NK-92 (cell line): ENCODE data around the gene KRTAP6-3.

Source experiments
- DNase-seq: peaks from one replicate; lab custom pipeline; 2025; ENCODE audit not compliant: unreplicated experiment; lab: John Stamatoyannopoulos, UW

The KRTAP6-3 gene, protein sequence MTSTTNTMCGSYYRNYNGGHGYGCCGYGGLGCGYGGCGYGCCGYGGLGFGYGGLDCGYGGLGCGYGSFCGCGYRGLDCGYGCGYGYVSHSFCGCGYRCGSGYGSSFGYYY

DNA sequence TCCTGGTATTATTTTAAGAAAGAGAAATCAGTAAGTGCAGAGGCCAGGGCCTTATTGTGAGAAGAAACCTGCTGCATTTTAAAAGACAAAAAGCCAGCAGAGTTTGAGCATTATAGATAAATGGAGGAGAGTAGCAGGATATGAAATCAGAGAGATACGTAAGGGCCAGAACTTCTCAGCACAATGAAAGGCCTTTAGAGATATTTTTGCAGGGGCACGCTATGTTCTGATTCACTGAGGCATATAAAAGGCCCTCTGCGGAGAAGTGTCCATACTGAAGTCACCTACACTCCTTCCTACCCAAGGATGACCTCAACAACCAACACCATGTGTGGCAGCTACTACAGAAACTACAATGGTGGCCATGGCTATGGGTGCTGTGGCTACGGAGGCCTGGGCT, at the start of gene KRTAP6-3:
Gene KRTAP6-3, plus strand, starts transcription at position 301 of the 400 bp plus-strand sequence. Its CDS starts 6 bp downstream, at position 307.
- DNase-seq, result no peak

DNA sequence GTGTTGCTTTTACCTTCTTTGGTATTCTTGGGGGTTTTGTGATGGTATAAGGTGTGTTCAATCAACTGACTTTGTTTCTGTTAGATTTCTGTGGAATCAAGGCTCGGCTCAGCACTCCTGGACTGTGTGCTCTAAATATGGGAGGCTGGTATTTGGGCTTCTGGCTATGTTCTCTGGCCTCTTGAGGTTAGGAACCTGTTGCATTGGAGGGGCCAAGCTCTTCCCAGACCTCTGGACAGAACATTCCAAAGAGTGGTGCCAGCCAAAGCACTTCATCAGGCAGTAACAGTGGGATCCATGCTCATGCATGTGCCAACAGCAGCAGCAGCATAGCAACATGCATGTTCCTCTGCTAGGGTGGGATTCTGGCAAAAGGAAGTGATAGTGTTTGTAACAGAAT, 39.5 kb upstream of the KRTAP6-3 start:
- no peak for DNase-seq

DNA sequence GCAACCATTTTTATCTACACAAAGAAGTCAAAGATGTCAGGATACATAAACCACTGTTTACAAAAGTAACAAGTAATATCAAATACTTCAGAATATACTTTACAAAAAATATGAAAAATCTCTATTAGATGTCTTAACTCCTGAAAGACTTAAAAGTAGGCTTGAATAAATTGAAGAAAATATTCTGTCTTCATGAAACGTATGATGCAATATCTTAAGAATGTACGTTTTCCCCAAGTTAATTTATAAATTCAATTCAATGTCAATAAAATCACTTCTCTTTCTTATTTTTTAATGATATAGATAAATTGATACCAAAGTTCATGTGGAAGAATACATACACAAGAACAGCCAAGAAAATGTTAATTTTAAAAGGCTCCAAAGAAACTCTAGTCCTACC, 37.1 kb upstream of the KRTAP6-3 start:
- no peak for DNase-seq

DNA sequence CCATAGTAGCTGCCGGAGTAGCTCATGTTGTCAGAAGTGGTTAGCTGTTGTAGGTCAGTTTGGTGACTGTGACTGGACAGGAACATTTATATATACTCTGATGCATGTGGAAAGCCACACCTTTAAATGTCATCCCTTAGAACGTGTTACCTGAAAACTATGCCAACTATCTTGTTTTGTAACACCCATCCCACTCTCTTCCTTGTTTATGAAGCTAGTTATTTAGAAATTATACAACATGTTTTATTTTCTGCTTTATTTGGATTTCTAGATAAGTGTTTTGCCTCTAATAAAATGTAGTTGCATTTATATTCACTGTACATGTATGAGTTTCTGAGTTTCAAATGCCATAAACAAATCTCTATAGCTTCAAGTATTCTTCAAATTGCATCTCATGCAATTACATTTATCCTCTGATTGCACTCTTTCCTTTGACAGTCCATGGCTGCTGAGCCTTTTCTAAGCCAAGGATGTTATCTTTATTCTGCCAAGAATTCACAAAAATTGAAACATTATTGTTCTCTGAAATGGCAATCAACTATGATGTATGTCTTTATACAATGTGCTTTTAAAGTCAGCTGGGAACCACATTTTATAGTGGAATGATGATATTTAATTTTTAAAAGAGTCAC, 30.9 kb upstream of the KRTAP6-3 start, which contains the start of gene KRTAP19-7:
Gene KRTAP19-7, minus strand, starts transcription at position 51 of the 632 bp plus-strand sequence. Its CDS starts 25 bp downstream, at position 26.
- no peak for DNase-seq

DNA sequence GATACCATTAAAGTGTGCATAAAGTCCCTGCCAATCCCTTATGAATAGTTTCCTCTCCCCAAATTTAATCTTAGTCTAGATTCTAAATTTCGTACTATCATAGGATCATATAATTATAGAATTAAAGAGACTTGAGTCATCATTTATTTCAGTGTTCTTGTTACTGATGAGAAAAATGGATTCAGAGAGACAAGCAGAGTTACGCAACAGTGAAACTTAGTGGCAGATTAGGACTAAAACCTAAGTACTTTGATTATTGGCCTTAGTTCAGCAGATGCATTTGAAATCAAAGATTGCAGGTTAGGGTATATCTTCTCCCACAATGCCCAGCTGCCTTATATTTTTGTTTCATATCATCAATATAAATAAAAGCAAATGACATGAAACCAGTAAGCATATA, 30.3 kb upstream of the KRTAP6-3 start:
- DNase-seq, result no peak

DNA sequence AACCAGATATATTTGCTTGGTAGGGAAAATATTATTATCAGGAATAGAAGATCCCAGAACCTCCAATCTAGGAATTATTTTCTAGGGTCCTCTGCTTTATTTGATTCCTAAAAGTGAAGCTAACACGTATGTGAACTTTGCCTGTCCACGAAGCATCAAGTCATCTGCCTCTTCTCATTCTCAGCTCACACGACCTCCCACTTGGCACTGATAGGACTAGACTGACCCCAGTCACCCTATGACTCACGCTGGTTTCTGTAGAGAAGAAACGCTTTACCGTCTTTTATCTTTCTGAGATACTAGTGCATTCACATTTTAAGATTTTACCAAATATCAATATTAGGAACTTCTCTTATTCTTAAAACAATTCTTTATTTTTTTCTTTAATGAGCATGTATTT, 29.2 kb upstream of the KRTAP6-3 start:
- DNase-seq, result no peak

DNA sequence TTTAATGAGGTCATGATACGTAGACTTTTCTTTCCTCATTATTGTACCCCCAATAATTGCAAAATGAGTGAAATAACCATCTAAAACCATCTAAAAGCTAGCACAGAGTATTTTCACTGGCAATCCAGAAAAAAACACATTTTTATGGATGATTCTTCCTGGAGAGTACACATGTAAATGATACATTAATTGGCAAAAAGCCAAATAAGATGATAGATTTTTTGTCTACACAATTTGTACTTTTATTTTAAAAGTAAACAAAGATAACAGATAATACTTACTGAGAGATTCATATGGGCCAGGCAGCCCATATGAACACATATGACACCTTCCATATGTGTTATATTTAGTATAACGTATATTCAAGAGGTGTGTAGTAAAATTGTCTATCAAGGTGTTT, 28.6 kb upstream of the KRTAP6-3 start:
- DNase-seq, result no peak

DNA sequence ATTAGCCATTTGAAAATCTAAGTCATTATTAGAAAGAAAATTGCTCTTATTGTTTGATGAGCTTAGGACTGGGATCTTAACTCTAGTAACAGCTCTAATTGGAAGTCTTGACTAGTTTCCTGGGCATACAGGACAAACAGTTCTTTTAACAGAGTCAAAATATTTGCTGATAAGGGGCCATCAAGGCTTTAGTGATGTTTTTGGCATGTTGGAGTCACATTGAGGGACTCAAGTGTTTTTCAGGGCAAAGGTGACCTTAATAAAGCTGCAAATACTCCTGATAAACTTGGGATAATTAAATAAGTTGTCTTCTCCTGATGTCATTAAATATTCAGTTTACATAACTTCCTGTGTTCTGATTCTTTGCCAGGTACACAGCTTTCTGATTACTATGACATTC, 24.6 kb upstream of the KRTAP6-3 start:
- no peak for DNase-seq

DNA sequence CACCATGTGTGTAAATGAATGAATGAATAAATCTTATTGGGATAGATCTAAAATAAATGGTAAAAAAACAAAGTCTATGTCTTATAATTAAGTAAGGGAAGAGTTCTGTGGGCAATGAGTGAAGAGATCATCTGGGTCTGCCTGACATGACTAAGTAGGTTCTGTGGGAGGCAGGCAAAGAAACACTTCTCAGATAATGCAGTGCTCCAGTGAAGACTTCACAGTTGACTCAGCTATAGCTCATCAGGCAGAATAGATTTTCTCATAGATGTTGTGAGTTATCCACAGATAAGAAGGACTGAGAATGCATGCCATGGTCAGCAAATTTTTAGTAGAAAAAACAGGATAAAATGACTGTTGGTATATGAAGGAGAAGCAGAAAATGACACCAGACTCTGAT, 14.5 kb upstream of the KRTAP6-3 start:
- no peak for DNase-seq

DNA sequence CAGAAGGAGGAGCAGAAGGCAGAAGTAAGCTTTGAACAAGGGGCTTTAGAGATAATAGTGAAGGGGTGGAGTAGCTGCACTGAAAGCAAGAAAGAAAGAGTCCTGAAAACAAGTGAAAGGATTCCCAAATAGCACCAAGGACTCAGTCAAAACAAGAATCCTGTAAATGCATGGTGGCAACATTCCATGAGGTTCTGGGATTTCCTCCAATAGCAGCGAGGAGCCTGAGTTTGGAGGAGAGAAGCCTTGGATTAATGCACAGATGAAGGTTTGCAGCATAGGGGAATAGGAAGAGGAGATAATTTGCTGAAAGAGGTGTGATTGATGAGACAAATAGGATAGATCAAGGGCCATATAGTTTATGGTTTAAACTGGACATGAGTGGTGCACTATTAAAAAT, 12.9 kb upstream of the KRTAP6-3 start:
- no peak for DNase-seq

DNA sequence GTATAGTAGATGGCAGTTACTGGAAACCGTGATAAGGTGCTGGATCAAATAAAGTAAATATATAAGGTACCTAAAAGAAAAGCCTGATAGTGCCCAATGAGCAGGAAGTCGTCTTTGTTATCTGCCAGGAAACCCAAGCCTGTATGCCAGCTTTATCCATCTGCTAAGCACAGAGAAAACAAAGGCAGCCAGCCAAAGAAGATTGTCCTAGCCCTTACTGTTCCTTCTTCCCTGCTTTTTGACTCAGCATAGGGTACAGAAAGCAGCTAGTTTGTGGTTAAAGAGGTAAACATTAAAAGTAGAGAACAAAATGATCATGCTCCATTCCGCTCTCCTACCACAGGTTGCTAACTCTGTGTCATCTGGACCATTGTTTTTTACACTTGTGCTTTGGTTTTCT, 12.1 kb upstream of the KRTAP6-3 start:
- DNase-seq, result no peak

DNA sequence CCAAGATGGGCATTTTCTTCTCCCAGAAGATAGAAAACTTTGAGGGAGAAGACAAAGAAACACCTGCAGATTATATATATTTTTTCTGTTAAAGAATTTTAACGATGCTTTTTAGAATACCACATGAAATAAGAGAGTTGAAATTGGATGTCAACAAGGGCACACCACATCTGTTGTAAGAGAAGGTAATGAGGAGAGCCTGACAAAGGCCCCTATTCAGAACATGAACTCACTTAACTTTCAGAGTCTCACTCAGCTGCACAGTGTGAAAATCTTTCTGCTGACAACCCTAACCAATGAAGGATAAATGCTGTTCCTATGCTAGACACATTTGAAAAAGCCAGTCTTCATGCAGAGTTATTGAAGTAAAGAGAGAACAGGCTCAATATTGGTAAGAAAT, 9.4 kb upstream of the KRTAP6-3 start:
- DNase-seq, result no peak

DNA sequence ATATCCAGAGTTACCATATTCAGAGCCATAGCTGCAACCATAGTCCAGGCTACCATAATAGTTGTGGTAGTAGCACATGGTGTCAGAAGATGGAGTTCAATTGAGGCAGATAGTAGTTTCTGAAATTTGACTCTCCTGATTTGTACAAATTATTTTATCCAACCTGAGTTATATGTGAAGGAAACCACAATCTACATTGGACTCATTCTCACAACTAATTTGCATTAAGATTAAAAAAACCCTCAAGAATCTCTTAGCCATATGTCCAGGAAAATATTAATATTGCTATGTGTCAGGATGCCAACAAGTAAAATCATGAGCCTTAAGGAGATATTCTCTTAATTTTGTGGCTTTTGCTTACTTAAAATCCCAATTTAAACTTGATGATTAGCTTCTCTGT, 1.9 kb upstream of the KRTAP6-3 start, which contains the start of gene KRTAP22-2:
Gene KRTAP22-2, minus strand, starts transcription at position 101 of the 400 bp plus-strand sequence.
- DNase-seq, result no peak

DNA sequence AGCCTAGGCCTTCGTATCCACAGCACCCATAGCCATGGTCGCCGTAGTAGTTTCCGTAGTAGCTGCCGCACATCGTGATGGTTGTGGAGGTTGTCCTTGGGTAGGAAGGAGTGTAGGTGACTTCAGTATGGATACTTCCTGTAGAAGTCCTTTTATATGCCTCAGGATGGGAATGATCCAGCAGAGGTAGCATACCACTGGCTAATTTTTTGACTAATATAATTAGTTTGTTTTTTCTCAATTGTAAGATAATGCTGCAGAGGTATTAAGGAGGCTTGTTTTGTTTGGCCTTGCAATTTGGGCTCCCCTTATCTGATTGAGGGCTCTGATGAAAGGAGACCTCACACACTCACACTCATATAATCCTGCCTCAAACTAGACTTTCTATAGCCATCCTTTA, 6.6 kb downstream of the KRTAP6-3 start, which contains the start of gene KRTAP6-2:
Gene KRTAP6-2, minus strand, starts transcription at position 101 of the 400 bp plus-strand sequence. Its CDS starts 28 bp downstream, at position 73.
- no peak for DNase-seq

DNA sequence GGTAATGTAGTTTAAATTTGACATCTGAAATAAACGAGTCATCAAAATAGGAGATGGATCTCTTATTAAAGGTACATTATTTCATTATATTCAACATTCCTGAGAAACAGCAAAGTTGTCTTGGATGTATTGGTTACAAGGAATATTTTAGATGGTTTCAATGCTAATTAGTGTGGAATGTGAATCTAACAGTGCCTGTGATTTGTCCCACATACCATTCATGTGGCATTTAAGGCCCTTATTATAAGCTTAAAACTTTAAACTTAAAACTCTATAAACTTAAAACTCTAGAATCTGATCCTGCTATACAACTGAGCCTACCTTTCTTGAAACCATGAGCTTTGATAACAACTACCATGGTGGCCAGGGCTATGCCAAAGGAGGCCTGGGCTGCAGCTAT, 8.5 kb downstream of the KRTAP6-3 start, which contains the start of gene KRTAP22-1:
Gene KRTAP22-1, plus strand, starts transcription at position 301 of the 400 bp plus-strand sequence.
- DNase-seq, result no peak

DNA sequence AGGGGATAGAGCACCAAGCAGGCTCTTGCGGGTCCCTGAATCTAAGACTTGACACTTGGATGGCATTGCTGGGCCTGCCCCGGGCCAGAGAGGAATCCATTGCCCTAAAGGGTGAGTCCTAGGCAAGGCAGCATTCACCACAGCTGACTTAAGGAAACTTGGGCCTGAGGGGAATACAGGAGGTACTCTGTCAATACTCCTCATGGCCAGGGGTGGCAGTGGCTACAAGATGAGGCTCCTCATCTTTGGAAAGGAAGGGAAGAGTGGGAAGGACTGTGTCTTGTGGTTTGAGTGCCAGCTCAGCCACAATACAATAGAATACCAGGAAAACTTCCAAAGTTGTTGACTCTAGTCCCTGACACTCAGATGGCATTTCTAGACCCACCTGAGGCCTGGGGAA, 13.7 kb downstream of the KRTAP6-3 start:
- no peak for DNase-seq

DNA sequence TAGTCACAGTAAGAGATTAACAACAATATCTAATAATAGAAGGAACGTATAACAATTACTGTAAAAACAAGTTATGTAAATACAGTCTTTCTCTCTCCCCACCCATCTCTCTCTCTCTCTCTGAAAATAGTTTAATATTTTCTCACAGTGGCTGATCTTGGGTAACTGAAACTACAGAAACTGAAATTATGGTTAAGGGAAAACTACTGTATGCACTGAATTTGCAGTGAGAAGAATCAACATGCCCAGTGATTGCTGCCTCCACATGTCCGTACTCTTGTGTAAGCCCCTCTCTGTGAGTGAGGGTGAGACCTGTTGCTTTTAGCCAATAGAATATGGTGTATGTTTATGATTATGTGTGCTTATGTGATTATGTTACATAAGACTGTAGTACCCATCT, 19.9 kb downstream of the KRTAP6-3 start:
- DNase-seq, result no peak

DNA sequence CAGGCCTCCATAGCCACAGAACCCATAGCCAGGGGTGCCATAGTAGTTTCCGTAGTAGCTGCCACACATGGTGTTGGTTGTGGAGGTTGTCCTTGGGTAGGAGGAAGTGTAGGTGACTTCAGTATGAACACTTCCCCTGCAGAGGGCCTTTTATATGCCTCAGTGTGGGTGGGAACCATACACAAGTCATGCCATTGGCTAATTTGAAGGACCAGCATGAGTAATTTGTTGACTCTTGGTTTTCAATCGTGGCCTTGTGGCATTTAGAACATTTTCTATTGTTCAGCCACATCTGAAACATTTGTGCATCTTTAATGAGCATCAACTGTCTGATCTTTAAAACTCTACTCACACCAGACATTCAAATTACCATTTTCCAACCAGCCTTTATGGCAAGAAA, 21.6 kb downstream of the KRTAP6-3 start, which contains the start of gene KRTAP6-1:
Gene KRTAP6-1, minus strand, starts transcription at position 95 of the 400 bp plus-strand sequence. Its CDS starts 26 bp downstream, at position 69.
- no peak for DNase-seq

DNA sequence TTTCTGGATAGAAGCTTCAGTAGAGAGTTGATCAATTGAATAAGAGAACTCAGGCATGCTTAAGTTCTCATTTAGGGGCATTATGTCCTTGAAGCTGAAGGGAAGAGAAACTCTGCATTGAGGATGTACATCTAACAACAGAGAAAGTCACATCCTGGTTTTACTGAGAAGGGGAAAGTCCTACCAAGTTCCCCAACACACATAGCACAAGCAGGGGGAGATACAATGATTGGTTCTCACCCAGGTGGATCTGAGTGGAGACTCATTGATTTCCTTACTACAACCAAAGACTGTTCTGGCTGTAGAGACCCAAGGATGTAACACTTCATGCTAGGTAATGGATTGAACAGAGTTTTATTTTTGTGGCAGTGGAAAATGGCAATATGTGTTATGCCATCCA, 23.0 kb downstream of the KRTAP6-3 start:
- DNase-seq, result no peak

DNA sequence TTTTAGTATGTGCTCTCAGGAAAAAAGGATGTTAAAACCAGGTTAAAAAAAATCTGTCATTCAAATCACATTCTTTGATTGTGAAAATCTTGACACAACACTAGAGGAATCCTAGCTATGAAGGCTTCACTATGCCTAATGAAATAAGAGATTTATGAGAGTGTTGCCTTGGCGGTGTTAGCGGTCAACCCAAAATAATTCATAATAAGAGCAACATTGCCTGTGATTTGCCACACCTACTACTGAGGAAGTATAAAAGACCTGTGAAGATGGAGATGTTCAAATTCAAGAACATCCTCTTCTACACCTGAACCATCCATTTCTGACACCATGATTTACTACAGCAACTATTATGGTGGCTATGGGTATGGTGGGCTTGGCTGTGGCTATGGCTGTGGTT, 23.9 kb downstream of the KRTAP6-3 start, which contains the start of gene KRTAP20-1:
Gene KRTAP20-1, plus strand, starts transcription at position 301 of the 400 bp plus-strand sequence. Its CDS starts 30 bp downstream, at position 331.
- no peak for DNase-seq

DNA sequence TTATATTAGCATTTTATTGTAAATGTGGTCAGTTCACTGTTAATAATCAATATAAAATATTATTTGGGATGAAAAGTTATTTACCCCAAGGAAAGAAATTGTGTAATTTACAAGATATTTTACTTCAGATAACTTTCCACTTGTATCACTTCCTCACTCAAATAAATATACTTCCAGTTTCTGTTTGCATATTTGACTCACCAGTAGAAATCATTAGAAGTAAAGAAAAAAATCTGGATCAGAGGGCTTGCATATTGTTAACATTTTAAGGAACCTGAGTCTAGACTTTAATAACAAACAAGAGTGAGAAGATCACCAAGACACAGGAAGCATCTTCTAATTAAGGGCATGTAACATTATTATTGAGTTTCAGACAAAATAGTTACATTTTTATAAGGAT, 27.8 kb downstream of the KRTAP6-3 start:
- DNase-seq, result no peak

DNA sequence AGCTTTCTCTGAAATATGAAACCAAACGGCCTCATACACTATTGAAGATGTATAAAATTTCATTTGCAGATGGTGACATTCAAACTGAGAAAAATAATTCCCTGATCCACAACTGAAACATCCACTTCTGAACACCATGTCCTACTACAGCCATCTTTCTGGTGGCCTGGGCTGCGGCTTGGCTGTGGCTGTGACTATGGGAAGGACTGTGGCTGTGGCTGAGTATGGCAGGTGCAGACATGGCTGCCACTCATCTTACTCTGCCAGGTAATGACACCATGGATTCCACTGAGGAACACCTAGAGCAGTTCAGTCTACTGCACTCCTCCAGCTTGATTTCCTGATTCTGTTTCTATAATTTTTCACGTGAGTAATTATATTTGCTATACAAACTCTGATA, 28.3 kb downstream of the KRTAP6-3 start, which contains the start of gene KRTAP20-4:
Gene KRTAP20-4, plus strand, starts transcription at position 106 of the 400 bp plus-strand sequence.
- DNase-seq, result no peak
